Endodermal cell (in vitro differentiated cells): ENCODE data around the gene FBXO46. TPM values are rescaled to one million over a fixed set of nuclear protein-coding genes. Genes with fewer than 3 reads are reported as not detected.

ENCODE experiments used
- DNase-seq: peaks from one replicate; pipeline ENCODE4 v3.0.0-alpha.2; 2017
- H3K27ac ChIP-seq: 2 replicates; pipeline ENCODE4 v1.5.1; 2013; ENCODE audit warnings: mild to moderate bottlenecking, low read depth, low read length, moderate library complexity
- H3K27me3 ChIP-seq: 2 replicates; pipeline ENCODE4 v1.6.1; 2013; ENCODE audit warnings: mild to moderate bottlenecking, low read length, moderate library complexity; ENCODE audit not compliant: insufficient read depth, control insufficient read depth, poor library complexity, severe bottlenecking
- H3K36me3 ChIP-seq: 2 replicates; pipeline ENCODE4 v1.7.0; 2013; ENCODE audit warnings: mild to moderate bottlenecking, low read length, moderate library complexity; ENCODE audit not compliant: control insufficient read depth, insufficient read depth
- H3K4me1 ChIP-seq: one replicate; pipeline ENCODE4 v1.7.0; 2013; ENCODE audit warnings: low read length; ENCODE audit not compliant: control insufficient read depth, insufficient read depth
- H3K4me3 ChIP-seq: 2 replicates; pipeline ENCODE4 v1.5.1; 2013; ENCODE audit warnings: mild to moderate bottlenecking, low read length, moderate library complexity
- H3K9ac ChIP-seq: 2 replicates; pipeline ENCODE4 v1.6.1; 2013; ENCODE audit warnings: mild to moderate bottlenecking, low read length, moderate library complexity; ENCODE audit not compliant: poor library complexity, severe bottlenecking; ENCODE audit errors: extremely low read depth
- H3K9me3 ChIP-seq: 2 replicates; pipeline ENCODE4 v1.6.1; 2013; ENCODE audit warnings: mild to moderate bottlenecking, low read length, moderate library complexity; ENCODE audit not compliant: control insufficient read depth
- H3K27ac Mint-ChIP-seq: 2 replicates; pipeline ENCODE4 v1.8.0; 2020; ENCODE audit warnings: mixed read lengths
- H3K27me3 Mint-ChIP-seq: 2 replicates; pipeline ENCODE4 v1.8.0; 2021; ENCODE audit warnings: mild to moderate bottlenecking, mixed read lengths; ENCODE audit not compliant: insufficient read depth
- H3K36me3 Mint-ChIP-seq: 2 replicates; pipeline ENCODE4 v1.8.0; 2020; ENCODE audit warnings: low read depth, mixed read lengths
- H3K4me1 Mint-ChIP-seq: 2 replicates; pipeline ENCODE4 v1.8.0; 2020; ENCODE audit warnings: mixed read lengths
- H3K4me3 Mint-ChIP-seq: 2 replicates; pipeline ENCODE4 v1.8.0; 2020; ENCODE audit warnings: mild to moderate bottlenecking, moderate library complexity, mixed read lengths
- H3K9me3 Mint-ChIP-seq: 2 replicates; pipeline ENCODE4 v1.8.0; 2020; ENCODE audit warnings: mild to moderate bottlenecking, mixed read lengths
- CTCF ChIP-seq: fragments of 200-600 bp; sonication (generic); conservative IDR thresholded peaks from 2 replicates; pipeline ENCODE4 v1.5.0; 2021; ENCODE audit warnings: antibody characterized with exemption, mild to moderate bottlenecking
- WGBS, 2 experiments: methylation state at CpG; one replicate each; pipeline versions ENCODE4 v1.1.5 to v1.1.7; 2013; ENCODE audit warnings: missing lambda C conversion rate in 2 of 2, mixed read lengths in 1 of 2; ENCODE audit not compliant: insufficient coverage in 1 of 2, insufficient read length in 1 of 2; 5-methylcytosine and 5-hydroxymethylcytosine counted together
- total RNA-seq, 2 donors: library from RNA; stranded (reverse); fragmentation: NEBNext Ultra II Directional in 1 of 2; extraction: Animal tissue kit (Norgen Biotek cat#: 25700) in 1 of 2; gene quantifications; 2 replicates in 1 of 2; 3 replicates in 1 of 2; pipeline ENCODE4 v1.2.1, GENCODE V29; 2021

Gene FBXO46
- total RNA-seq, 2 donors from 2014 or later: 36.5 to 42.8 TPM

GRCh38 chr19:45767881-45768654 is 37.4 kb upstream of the FBXO46 start:
- Mint-ChIP-seq H3K27me3 (no peaks in the 10 kb centered on the region), H3K36me3 (peaks cover 10% of the 10 kb centered on the region), H3K4me1 (peaks cover 18% of the 10 kb centered on the region), H3K4me3 (peak overlapping the region; percentile 95), H3K27ac (peak overlapping the region; percentile 86), H3K9me3 (no peaks in the 10 kb centered on the region)
- WGBS, 2 experiments: 0 to 1% methylated on average over 37 to 102 of the region's 102 CpGs
- H3K27ac ChIP-seq: peak overlapping the region; percentile 97
- no peaks in the 10 kb centered on the region for H3K36me3 ChIP-seq
- no peaks in the 10 kb centered on the region for H3K9me3 ChIP-seq
- H3K9ac ChIP-seq: peak overlapping the region; percentile 97
- peak; percentile 85 for DNase-seq
- TF ChIP-seq CTCF: no peak
- peak overlapping the region; percentile 90 for H3K4me3 ChIP-seq
- H3K27me3 ChIP-seq: no peaks in the 10 kb centered on the region
- H3K4me1 ChIP-seq: peaks cover 13% of the 10 kb centered on the region

GRCh38 chr19:45767410-45767880 is 36.7 kb upstream of the FBXO46 start:
- Mint-ChIP-seq H3K4me3 (peak overlapping the region; percentile 95), H3K27me3 (no peaks in the 10 kb centered on the region), H3K36me3 (peaks cover 8% of the 10 kb centered on the region), H3K9me3 (no peaks in the 10 kb centered on the region), H3K27ac (peak overlapping the region; percentile 79), H3K4me1 (peaks cover 18% of the 10 kb centered on the region)
- WGBS, 2 experiments: 0 to 1% methylated on average over 3 to 31 of the region's 31 CpGs
- no peaks in the 10 kb centered on the region for H3K27me3 ChIP-seq
- H3K4me3 ChIP-seq: peak overlapping the region; percentile 90
- H3K9ac ChIP-seq: peak overlapping the region; percentile 97
- peaks cover 13% of the 10 kb centered on the region for H3K4me1 ChIP-seq
- DNase-seq: peak; percentile 90
- peak overlapping the region; percentile 97 for H3K27ac ChIP-seq
- H3K9me3 ChIP-seq: no peaks in the 10 kb centered on the region
- H3K36me3 ChIP-seq: no peaks in the 10 kb centered on the region
- TF ChIP-seq CTCF: no peak

- Histone ChIP-seq H3K27me3 (no peaks in the 10 kb centered on the region), H3K4me3 (peak overlapping the region; percentile 90), H3K27ac (peak overlapping the region; percentile 63), H3K4me1 (peaks cover 13% of the 10 kb centered on the region), H3K9me3 (no peaks in the 10 kb centered on the region), H3K36me3 (no peaks in the 10 kb centered on the region), H3K9ac (peak overlapping the region; percentile 97)
- H3K4me1 Mint-ChIP-seq: peaks cover 13% of the 10 kb centered on the region
- peak overlapping the region; percentile 95 for H3K4me3 Mint-ChIP-seq
- no peak for TF ChIP-seq CTCF
- 42 to 51% methylated on average over 19 to 24 of the region's 24 CpGs for WGBS, 2 experiments
- H3K36me3 Mint-ChIP-seq: peaks cover 4% of the 10 kb centered on the region
- H3K27ac Mint-ChIP-seq: peak overlapping the region; percentile 79
- no peaks in the 10 kb centered on the region for H3K9me3 Mint-ChIP-seq
- peak; percentile 69 for DNase-seq
- no peaks in the 10 kb centered on the region for H3K27me3 Mint-ChIP-seq
Measured at GRCh38 chr19:45766869-45767346, 36.2 kb upstream of the FBXO46 start.
